ES-I3 (cell line): ENCODE results near the gene FLYWCH2.
"Not testable (repeated sequence)": the region's sequence is repeated elsewhere in the genome, so short reads cannot be mapped to it uniquely, and the experiment has no call there.

ENCODE experiments used
- H3K36me3 ChIP-seq: 2 replicates; pipeline ENCODE4 v1.6.1; 2013; ENCODE audit warnings: mild to moderate bottlenecking, low read length, control low read depth, moderate library complexity; ENCODE audit not compliant: insufficient read depth
- H3K4me1 ChIP-seq: 2 replicates; pipeline ENCODE4 v1.6.1; 2013; ENCODE audit warnings: mild to moderate bottlenecking, control low read depth, low read length; ENCODE audit not compliant: insufficient read depth
- H3K9ac ChIP-seq: 2 replicates; pipeline ENCODE4 v1.6.1; 2013; ENCODE audit warnings: low read depth, mild to moderate bottlenecking, low read length, moderate library complexity
- H3K9me3 ChIP-seq: 2 replicates; pipeline ENCODE4 v1.6.1; 2013; ENCODE audit warnings: mild to moderate bottlenecking, low read length, moderate library complexity; ENCODE audit not compliant: control insufficient read depth, insufficient read depth

The FLYWCH2 gene

GRCh38 chr16:2894231-2894630 is 11.2 kb downstream of the FLYWCH2 start:
- H3K36me3 ChIP-seq = no peaks in the 10 kb centered on the region
- H3K9ac ChIP-seq = no peak overlapping the region
- H3K4me1 ChIP-seq = peaks cover 6% of the 10 kb centered on the region
- no peaks in the 10 kb centered on the region for H3K9me3 ChIP-seq

DNA sequence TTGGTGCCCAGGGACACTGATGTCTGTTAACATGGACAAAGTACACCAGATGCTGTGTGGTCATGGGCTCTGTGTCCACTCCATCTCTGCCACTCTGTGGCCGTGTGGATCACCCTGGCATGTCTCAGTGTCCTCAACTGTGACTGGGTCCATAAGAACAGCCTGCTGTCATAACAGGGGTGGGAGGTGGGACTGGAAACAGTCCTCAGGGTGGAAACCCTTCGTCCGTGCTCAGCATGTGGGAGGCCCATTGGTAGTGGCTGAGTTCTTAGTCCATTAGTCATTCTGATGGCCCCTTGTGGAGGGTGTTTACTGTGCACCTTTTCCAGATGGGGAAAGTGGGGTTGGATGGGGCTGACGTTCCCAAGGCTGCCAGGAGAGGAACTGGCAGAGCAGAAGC is 12.8 kb downstream of the FLYWCH2 start:
- Histone ChIP-seq H3K4me1 (peaks cover 3% of the 10 kb centered on the region), H3K9me3 (no peaks in the 10 kb centered on the region), H3K9ac (no peak overlapping the region), H3K36me3 (no peaks in the 10 kb centered on the region)

GRCh38 chr16:2896480-2897010 is 13.5 kb downstream of the FLYWCH2 start:
- no peaks in the 10 kb centered on the region for H3K9me3 ChIP-seq
- no peaks in the 10 kb centered on the region for H3K36me3 ChIP-seq
- no peaks in the 10 kb centered on the region for H3K4me1 ChIP-seq
- no peak overlapping the region for H3K9ac ChIP-seq

- Histone ChIP-seq H3K36me3 (no peaks in the 10 kb centered on the region), H3K9ac (no peak overlapping the region), H3K9me3 (no peaks in the 10 kb centered on the region), H3K4me1 (no peaks in the 10 kb centered on the region)
Observed at GRCh38 chr16:2897110-2897509, 14.1 kb downstream of the FLYWCH2 start.

DNA sequence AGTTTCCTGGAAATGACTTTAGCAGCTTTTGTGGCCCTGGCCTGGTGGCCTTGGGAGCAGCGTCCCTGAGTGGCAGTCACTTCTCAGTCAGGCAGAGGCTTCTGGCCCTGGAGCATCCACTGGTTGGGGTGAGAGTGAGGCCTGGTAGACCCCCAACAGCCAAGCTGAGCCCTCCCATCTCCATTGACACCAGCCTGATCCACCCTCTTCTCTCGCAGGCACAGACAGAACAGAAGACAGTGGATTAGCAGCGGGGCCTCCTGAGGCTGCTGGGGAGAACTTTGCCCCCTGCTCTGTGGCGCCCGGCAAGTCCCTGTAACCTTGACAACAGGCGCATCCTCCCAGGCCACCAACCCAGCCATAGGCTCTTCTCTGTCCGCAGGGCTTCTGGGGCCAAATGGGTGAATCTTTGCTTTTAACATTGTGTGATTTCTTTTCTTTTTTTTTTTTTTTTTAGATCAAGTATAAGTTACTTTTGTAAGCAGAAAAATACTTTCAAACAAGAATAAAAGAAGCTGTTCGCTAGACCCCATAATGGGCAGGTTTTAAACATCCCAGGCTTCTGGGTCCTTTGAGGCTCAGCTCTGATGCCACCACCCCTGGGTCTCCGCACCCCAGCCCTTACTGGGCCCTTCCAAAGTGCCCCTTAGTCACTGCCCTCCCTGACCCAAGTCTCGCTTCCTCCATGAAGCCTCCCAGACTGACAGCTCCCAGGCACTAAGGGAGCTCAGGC is 16.0 kb downstream of the FLYWCH2 start:
- Histone ChIP-seq H3K36me3 (no peaks in the 10 kb centered on the region), H3K9me3 (no peaks in the 10 kb centered on the region), H3K9ac (no peak overlapping the region), H3K4me1 (no peaks in the 10 kb centered on the region)

DNA sequence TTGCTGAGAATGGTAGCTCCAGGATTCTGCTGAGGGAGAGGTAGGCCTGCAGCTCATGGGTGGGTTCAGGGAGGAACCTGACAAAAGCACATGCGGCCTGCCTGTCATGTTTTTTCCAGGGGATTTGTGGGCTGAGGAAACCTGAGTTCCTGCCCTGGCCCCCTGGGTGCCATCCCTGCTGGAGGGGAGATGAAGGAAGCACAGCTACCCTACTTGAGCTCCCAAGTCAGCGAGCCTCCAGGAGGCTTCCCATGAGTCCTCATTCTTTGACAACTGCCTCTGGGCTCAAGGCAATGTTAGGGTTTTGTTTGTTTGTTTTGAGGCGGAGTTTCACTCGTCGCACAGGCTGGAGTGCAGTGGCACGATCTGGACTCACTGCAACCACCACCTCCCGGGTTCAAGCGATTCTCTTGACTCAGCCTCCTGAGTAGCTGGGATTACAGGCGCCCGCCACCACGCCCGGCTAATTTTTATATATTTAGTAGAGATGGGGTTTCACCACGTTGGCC is 16.6 kb downstream of the FLYWCH2 start:
- no peaks in the 10 kb centered on the region for H3K9me3 ChIP-seq
- no peaks in the 10 kb centered on the region for H3K4me1 ChIP-seq
- H3K9ac ChIP-seq = no peak overlapping the region
- no peaks in the 10 kb centered on the region for H3K36me3 ChIP-seq

- Histone ChIP-seq H3K36me3 (no peaks in the 10 kb centered on the region), H3K9me3 (no peaks in the 10 kb centered on the region), H3K4me1 (no peaks in the 10 kb centered on the region), H3K9ac (no peak overlapping the region)
Observed at GRCh38 chr16:2900526-2901075, 17.6 kb downstream of the FLYWCH2 start.

DNA sequence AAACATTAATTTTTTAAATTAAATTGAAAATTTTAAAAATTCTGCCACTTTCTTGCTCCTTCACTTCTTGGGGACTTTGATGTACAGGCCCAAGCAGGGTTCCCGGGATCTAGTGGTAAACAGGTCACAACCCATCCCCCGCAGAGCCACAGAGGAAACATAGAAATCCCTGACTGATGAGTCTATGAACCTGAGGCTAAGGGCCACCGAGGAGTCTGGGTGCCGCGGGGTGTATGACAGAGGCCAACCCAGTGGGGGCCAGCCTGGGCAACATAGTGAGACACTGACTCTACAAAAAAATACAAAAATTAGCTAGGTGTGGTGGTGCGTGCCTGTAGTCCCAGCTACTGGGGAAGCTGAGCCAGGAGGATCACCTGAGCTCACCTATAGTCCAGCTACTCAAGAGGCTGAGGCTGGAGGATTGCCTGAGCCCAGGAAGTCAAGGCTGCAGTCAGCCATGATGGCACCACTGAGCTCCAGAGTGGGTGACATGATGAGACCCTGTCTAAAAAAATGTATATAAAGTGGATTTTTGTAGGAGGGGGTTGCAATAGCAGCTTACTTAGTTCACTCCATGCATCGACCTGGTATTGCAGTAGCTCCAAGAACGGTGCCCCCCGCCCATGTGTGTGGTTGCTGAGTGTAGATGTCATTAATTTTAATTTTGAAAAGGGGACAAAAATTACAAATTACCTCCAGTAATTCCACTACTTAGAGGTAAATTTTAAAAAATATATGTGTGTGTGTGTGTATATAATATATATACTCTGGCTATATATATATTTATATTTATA is 19.5 kb downstream of the FLYWCH2 start:
- no peaks in the 10 kb centered on the region for H3K4me1 ChIP-seq

GRCh38 chr16:2904100-2904921 is 21.3 kb downstream of the FLYWCH2 start:
- Histone ChIP-seq H3K9ac (peak overlapping the region; percentile 97), H3K4me1 (no peaks in the 10 kb centered on the region), H3K9me3 (no peaks in the 10 kb centered on the region), H3K36me3 (no peaks in the 10 kb centered on the region)

More for the DNA sequence above, 19.5 kb downstream of the FLYWCH2 start:
- Histone ChIP-seq H3K36me3 (no peaks in the 10 kb centered on the region), H3K9ac (no peak overlapping the region), H3K9me3 (no peaks in the 10 kb centered on the region)

DNA sequence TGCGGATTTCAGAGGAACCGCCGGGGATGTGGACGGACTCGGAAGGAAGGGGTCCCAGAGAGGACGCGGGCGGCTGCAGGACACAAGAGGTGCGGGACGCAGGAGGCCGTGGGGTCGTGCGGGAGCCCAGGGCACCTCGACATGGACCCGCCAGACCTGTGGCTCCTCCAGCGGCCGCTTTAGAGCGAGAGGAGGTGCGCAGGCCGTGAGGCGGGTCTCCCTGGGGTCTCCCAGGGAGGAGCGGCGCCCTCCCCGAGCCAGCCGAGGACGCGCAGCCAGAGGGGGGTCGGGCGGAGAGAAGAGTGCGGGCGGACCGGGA is 21.9 kb downstream of the FLYWCH2 start:
- H3K4me1 ChIP-seq = no peaks in the 10 kb centered on the region
- peak overlapping the region; percentile 97 for H3K9ac ChIP-seq
- H3K9me3 ChIP-seq = no peaks in the 10 kb centered on the region
- H3K36me3 ChIP-seq = no peaks in the 10 kb centered on the region

GRCh38 chr16:2905241-2905987 is 22.4 kb downstream of the FLYWCH2 start:
- peak overlapping the region; percentile 97 for H3K9ac ChIP-seq
- H3K9me3 ChIP-seq = no peaks in the 10 kb centered on the region
- H3K36me3 ChIP-seq = no peaks in the 10 kb centered on the region
- no peaks in the 10 kb centered on the region for H3K4me1 ChIP-seq

DNA sequence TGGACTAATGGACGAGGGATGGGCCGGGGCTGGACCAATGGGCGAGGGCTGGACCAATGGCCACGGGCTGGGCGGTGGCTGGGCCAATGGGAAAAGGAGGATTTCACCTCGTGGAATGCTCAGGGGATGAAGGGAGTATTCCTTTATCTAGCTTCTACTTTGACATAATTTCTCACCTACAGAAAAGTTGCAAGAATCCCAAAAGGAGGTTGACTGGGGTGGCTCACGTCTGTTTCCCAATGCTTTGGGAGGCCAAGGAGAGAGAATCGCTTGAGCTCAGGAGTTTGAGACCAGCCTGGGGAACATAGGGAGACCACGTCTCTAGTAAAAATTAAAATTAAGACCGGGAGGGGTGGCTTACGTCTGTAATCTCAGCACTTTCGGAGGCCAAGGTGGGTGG is 23.0 kb downstream of the FLYWCH2 start:
- H3K9ac ChIP-seq = peak overlapping the region; percentile 58
- no peaks in the 10 kb centered on the region for H3K36me3 ChIP-seq
- no peaks in the 10 kb centered on the region for H3K9me3 ChIP-seq
- H3K4me1 ChIP-seq = no peaks in the 10 kb centered on the region

DNA sequence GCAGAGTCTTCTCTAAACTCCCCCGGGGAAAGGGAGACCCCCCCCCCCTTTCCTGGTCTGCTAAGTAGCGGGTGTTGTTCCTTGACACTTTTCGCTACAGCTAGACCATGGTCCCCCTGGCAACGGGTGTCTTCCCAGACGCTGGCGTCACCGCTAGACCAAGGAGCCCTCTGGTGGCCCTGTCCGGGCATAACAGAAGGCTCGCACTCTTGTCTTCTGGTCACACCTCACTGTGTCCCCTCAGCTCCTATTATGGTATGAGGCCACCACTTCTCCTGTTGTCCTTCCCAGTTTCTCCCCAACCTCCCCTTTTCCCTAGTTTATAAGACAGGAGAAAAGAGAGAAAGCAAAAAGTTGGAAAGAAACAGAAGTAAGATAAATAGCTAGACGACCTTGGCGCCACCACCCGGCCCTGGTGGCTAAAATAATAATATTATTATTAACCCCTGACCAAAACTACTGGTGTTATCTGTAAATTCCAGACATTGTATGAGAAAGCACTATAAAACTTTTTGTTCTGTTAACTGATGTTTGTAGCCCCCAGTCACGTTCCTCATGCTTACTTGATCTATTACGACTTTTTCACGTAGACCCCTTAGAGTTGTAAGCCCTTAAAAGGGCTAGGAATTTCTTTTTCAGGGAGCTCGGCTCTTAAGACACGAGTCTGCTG is 24.2 kb downstream of the FLYWCH2 start:
- not testable (repeated sequence) for H3K4me1 ChIP-seq, H3K9ac ChIP-seq, H3K36me3 ChIP-seq, H3K9me3 ChIP-seq
